ENCODE measurements around the gene POLDIP2. TPM values are rescaled to one million over a fixed set of nuclear protein-coding genes. Genes with fewer than 3 reads are reported as not detected.

POLDIP2 gene
- total RNA-seq, 2 donors from 2014 or later: 69.0 to 72.1 TPM

- no peak overlapping the region for H3K4me3 ChIP-seq (ENCODE audit: low read length)
- WGBS, 2 experiments (ENCODE audit: insufficient coverage in 1 of 2, insufficient read length in 1 of 2): 80 to 100% methylated on average over 1 to 3 of the region's 3 CpGs
- Mint-ChIP-seq H3K9me3 (no peaks in the 10 kb centered on the region), H3K36me3 (ENCODE audit: low read depth) (peaks cover 81% of the 10 kb centered on the region), H3K4me3 (no peak overlapping the region), H3K27me3 (ENCODE audit: insufficient read depth) (no peaks in the 10 kb centered on the region), H3K4me1 (peaks cover 4% of the 10 kb centered on the region), H3K27ac (peak overlapping the region; percentile 48)
- H3K9me3 ChIP-seq (ENCODE audit: control insufficient read depth, low read length): no peaks in the 10 kb centered on the region
- no peak overlapping the region for H3K9ac ChIP-seq (ENCODE audit: extremely low read depth, low read length, poor library complexity, severe bottlenecking)
- H3K4me1 ChIP-seq (ENCODE audit: control insufficient read depth, insufficient read depth, low read length): peaks cover 9% of the 10 kb centered on the region
- H3K36me3 ChIP-seq (ENCODE audit: control insufficient read depth, insufficient read depth, low read length): peaks cover 92% of the 10 kb centered on the region
- TF ChIP-seq CTCF (conservative IDR thresholded peaks at IDR 0.05): no peak
- H3K27me3 ChIP-seq (ENCODE audit: control insufficient read depth, insufficient read depth, low read length, poor library complexity, severe bottlenecking): no peaks in the 10 kb centered on the region
- H3K27ac ChIP-seq (ENCODE audit: low read depth, low read length): no peak overlapping the region
- peak; percentile 47 for DNase-seq
Observed at GRCh38 chr17:28348979-28349378, 8.3 kb downstream of the POLDIP2 start.

- H3K4me1 ChIP-seq (ENCODE audit: control insufficient read depth, insufficient read depth, low read length): peaks cover 9% of the 10 kb centered on the region
- no peak overlapping the region for H3K4me3 ChIP-seq (ENCODE audit: low read length)
- no peak overlapping the region for H3K27ac ChIP-seq (ENCODE audit: low read depth, low read length)
- H3K36me3 ChIP-seq (ENCODE audit: control insufficient read depth, insufficient read depth, low read length): peaks cover 93% of the 10 kb centered on the region
- H3K9me3 ChIP-seq (ENCODE audit: control insufficient read depth, low read length): no peaks in the 10 kb centered on the region
- no peak overlapping the region for H3K9ac ChIP-seq (ENCODE audit: extremely low read depth, low read length, poor library complexity, severe bottlenecking)
- no peaks in the 10 kb centered on the region for H3K27me3 ChIP-seq (ENCODE audit: control insufficient read depth, insufficient read depth, low read length, poor library complexity, severe bottlenecking)
- WGBS, 2 experiments (ENCODE audit: insufficient coverage in 1 of 2, insufficient read length in 1 of 2): 94 to 100% methylated on average over 2 to 8 of the region's 8 CpGs
- Mint-ChIP-seq H3K27me3 (ENCODE audit: insufficient read depth) (no peaks in the 10 kb centered on the region), H3K36me3 (ENCODE audit: low read depth) (peaks cover 80% of the 10 kb centered on the region), H3K4me1 (peaks cover 4% of the 10 kb centered on the region), H3K4me3 (no peak overlapping the region), H3K9me3 (no peaks in the 10 kb centered on the region), H3K27ac (peak overlapping the region; percentile 73)
- TF ChIP-seq CTCF (conservative IDR thresholded peaks at IDR 0.05): no peak
- DNase-seq: peak; percentile 75
Observed at GRCh38 chr17:28347261-28347891, 10.0 kb downstream of the POLDIP2 start.

GRCh38 chr17:28346746-28347246 lies 10.5 kb downstream of the POLDIP2 start:
- H3K4me1 ChIP-seq (ENCODE audit: control insufficient read depth, insufficient read depth, low read length): peaks cover 9% of the 10 kb centered on the region
- peak overlapping the region; percentile 73 for H3K27ac Mint-ChIP-seq
- DNase-seq: peak; percentile 73
- H3K27me3 ChIP-seq (ENCODE audit: control insufficient read depth, insufficient read depth, low read length, poor library complexity, severe bottlenecking): no peaks in the 10 kb centered on the region
- 90 to 100% methylated on average over 1 to 5 of the region's 7 CpGs for WGBS, 2 experiments (ENCODE audit: insufficient coverage in 1 of 2, insufficient read length in 1 of 2)
- H3K4me1 Mint-ChIP-seq: peaks cover 4% of the 10 kb centered on the region
- no peaks in the 10 kb centered on the region for H3K9me3 Mint-ChIP-seq
- H3K4me3 Mint-ChIP-seq: no peak overlapping the region
- peaks cover 95% of the 10 kb centered on the region for H3K36me3 ChIP-seq (ENCODE audit: control insufficient read depth, insufficient read depth, low read length)
- no peaks in the 10 kb centered on the region for H3K9me3 ChIP-seq (ENCODE audit: control insufficient read depth, low read length)
- H3K27ac ChIP-seq (ENCODE audit: low read depth, low read length): peak overlapping the region; percentile 53
- peak overlapping the region; percentile 25 for H3K9ac ChIP-seq (ENCODE audit: extremely low read depth, low read length, poor library complexity, severe bottlenecking)
- peak; percentile 62 for TF ChIP-seq CTCF (conservative IDR thresholded peaks at IDR 0.05)
- no peaks in the 10 kb centered on the region for H3K27me3 Mint-ChIP-seq (ENCODE audit: insufficient read depth)
- no peak overlapping the region for H3K4me3 ChIP-seq (ENCODE audit: low read length)
- H3K36me3 Mint-ChIP-seq (ENCODE audit: low read depth): peaks cover 83% of the 10 kb centered on the region
